GOT3 (cell line): ENCODE measurements around the gene SCUBE1.

Experiments used
- DNase-seq: peaks from one replicate; lab custom pipeline; 2025; ENCODE audit warnings: mixed read lengths; lab: John Stamatoyannopoulos, UW

The SCUBE1 gene

DNA sequence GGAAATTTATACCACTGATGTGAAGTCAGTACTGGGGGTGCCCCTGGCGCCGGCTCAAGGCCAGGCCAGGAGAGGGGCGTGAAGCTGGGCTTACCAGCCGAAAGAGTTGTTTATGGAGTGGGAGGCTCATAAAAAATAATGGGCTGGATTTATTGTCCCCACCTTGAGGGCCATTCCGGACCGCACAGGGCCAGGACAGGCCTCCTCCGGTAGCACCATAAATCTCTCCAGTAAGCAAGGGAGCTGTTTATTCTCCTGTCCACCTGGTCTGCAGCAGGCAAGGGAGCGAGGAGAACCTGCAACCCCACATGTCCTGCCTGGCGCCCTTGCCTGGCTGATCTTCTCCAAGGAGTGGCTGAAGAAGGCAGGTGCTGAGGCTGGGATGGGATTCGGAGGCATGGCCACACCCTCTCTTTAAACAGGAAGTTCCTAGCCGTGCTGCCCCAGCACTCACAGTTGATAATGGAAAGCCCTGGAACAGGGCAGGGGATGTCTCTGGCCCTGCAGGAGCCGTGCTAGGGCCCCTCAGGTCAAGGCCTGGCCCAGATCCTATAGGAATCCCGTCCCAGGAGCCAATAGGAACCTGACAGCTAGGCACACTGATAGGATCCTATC, 65.1 kb downstream of the SCUBE1 start:
- DNase-seq = no peak

DNA sequence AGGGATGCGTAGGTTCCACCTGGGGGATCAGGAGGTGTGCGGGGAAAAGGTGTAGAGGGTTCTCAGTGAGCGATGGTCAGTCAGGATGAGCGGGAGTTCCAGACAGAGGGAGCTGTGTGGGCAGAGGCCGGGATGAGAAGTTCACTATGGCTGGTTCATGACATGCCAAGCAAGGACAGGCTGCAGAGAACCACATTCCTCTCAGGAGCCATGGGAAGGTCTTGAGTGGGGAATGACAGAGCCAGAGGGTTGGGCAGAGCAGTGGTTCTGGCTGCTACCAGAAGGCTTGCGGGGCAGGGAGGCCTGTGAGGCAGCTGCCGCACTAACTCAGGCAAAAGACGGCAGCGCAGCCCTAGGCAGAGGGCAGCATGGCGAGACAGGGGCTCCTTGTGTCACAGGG, 66.1 kb downstream of the SCUBE1 start:
- no peak for DNase-seq

DNA sequence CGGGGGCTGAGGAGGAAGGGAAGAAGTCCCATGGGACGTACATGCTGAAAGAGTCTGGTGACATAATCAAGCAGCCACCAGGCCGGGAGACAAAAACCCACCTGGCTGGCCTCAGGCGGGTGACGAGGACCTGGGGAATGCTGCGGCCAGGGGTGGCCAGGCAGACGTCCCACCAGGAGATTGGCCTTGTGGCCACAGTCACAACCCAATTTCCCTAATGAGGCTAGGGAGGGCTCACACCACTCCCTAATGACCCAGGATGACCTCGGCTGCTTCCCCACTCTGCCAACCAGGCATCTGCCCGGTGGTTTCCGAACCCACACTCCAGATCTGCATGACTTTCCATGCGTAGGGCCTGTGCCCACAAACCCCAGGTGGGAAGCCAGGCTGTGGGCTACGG, 66.9 kb downstream of the SCUBE1 start:
- no peak for DNase-seq

DNA sequence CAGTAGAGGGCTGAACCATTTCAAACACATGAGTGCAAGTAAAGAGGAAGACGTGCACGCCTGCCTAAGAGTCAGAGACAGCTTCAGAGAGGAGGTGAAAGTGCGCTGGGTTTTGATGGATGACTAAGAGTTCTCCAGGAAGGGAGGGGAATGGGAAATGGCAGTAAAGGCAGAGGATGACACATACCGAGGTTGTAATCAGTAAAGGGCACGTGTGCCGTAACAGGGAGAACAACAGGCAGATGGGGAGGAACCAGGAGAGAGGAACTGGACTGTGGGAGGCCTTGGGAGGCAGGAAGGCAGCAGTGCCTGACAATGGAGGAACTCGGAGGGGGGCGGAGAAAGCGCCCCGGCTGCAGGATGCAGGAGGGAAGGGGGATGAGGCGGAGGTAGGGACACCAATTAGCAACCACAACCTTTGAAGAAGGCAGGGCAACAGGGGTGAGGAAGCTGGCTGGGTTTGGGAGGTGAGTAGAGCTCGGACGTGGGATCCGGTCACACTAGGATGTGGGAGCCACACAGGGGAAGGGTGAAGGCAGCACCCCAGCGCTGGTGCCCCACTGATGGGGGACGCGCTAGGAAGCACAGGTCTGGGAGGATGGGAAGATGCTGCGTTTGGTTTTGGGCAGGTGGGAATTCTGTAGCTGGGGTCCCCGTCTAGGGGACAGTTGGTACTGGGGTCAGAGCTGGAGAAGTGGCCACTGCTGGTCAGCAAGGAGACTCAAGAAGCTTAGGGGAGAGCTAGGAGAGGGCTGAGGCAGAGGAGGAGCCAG, 67.4 kb downstream of the SCUBE1 start:
- DNase-seq = no peak

DNA sequence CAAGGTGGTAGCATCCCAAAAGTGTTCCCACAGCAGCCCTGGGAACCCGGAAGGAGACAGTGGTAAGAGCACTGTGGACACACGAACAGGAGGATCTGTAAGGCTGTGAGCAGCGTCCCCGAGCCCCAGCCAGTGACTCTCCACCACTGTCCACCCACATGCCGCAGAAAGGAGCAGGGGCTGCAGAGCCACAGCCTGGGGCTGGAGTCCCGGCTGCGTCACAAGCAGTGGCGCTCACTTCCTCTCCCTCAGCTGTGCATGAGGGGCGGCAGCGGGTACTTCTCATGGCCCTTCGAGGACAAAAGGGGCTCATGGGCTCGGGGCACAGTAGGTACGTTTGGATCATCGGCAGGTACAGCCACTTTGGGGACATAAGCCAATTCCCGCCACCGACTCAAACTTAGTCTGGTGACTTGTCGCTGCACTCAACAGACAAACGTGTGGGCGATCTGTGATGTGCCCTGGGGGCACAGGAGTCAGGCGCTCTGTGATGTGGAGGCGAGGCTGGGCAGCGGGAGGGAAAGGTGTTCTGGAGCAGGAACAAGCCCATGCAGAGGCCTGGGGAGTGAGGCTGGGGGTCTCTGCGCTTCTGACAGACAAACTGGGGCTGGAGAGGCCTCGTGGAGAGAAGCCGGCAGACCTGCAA, 68.5 kb downstream of the SCUBE1 start:
- DNase-seq = no peak

DNA sequence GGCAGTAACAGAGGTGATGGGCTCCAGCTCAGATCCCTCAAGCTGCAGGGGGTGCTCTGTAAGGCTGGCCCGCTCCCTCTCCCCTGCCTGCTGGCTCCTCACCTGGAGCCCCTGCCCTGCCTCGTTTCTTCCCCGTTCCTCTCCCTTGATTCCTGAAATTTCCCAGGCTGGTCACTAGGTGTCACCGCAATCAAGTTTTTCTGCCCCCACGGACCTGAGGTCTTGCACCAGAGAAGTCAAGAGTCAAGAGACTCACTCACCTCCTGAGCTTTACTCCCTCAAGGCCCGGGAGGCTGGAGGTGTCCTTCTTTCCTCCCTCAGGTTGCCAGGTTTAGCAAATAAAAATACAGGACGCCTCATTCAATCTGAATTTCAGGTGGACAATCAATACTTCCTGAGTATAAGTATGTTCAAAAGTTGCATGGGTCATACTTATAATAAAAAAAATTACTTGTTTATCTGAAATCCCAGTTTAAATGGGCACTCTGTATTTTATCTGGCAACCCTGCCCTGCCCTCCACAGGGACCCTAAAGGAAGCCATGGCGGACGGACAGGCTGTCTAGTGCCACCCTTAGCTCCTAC, 69.2 kb downstream of the SCUBE1 start:
- DNase-seq = no peak

DNA sequence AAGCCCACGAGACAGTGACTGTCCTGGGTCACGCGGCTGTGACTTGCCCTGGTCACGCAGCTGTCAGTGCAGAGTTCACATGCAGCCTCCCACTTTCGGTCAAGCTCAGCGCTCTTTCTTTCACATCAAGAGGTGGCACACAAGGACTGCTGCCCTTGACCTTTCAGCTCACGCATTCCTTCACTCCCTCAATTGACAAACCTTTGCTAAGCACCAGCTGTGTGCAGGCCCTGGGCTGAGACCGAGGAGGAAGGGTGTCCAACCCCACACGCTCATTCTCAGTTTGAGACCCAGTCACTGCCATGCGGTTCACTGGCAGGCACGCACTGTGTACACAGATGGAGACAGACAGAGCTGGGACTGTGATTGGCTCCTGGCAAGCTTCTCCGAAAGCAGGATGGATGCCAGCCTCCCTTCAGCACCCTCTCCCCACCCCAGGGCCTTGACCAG, 70.3 kb downstream of the SCUBE1 start:
- DNase-seq = no peak

DNA sequence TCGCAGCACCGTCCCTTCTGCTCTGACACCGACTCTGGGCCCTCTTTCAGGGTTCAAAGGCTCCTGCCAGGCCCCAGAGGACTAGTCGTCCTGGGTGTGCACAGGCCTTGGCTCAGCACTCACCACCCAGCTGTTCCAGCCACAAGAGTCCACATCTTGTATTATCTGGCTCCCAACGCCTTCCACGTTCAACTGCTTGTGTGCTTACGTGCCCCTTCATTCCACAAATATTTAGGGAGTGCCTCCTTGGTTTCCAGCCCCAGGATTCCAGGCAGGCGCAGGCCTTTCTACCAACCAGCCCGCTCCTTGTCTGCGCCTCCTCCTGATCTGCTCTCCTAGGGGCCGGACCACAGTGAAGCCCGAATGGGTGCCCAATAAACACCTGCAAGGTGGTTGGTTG, 70.9 kb downstream of the SCUBE1 start:
- no peak for DNase-seq

GRCh38 chr22:43270949-43271348, 72.2 kb downstream of the SCUBE1 start:
- no peak for DNase-seq

- no peak for DNase-seq
These were observed 72.8 kb downstream of the SCUBE1 start for GRCh38 chr22:43270314-43270908.

DNA sequence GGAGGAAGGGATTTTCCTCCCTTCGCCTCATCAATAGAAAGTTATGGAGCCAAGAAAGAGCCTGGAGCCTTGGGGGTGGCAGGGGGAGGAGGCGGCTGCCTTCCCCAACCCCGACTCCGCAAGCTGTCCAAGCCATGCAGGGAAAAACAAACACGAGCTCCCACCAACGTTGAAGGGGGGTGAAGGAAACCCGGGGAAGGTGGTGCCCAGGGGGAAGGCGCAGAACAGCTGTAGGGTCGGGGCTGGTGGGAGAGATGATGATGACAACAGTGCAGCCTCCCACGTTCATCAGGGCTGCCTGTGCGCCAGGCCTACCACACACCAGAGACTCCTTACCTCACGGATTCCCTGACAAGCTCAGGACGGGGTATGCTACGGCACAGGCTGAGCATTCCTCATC, 73.5 kb downstream of the SCUBE1 start:
- no peak for DNase-seq

DNA sequence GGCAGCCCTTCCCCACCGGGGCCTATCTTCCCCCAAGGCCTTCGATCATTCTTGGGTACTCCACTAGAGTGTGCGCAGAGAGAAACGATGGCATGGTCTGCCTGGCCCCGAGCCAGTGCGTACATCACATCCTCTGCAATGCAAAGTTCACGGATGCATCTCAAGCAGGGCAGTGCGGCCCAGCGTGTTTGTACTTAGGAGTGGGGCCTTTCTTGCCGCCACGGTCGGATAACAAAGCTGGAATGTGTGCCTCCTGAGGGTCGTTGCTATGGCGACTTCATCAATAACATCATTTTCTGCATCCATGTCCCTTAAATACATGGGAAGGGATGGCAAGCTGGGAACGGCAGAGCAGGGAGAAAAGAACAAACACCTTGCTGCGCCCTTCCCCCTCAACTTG, 73.9 kb downstream of the SCUBE1 start:
- DNase-seq = no peak

- DNase-seq = no peak
These were observed 75.1 kb downstream of the SCUBE1 start for GRCh38 chr22:43267981-43268660.

- no peak for DNase-seq
These were observed 75.7 kb downstream of the SCUBE1 start for GRCh38 chr22:43267332-43267980.

GRCh38 chr22:43266076-43266475, 77.1 kb downstream of the SCUBE1 start:
- no peak for DNase-seq

DNA sequence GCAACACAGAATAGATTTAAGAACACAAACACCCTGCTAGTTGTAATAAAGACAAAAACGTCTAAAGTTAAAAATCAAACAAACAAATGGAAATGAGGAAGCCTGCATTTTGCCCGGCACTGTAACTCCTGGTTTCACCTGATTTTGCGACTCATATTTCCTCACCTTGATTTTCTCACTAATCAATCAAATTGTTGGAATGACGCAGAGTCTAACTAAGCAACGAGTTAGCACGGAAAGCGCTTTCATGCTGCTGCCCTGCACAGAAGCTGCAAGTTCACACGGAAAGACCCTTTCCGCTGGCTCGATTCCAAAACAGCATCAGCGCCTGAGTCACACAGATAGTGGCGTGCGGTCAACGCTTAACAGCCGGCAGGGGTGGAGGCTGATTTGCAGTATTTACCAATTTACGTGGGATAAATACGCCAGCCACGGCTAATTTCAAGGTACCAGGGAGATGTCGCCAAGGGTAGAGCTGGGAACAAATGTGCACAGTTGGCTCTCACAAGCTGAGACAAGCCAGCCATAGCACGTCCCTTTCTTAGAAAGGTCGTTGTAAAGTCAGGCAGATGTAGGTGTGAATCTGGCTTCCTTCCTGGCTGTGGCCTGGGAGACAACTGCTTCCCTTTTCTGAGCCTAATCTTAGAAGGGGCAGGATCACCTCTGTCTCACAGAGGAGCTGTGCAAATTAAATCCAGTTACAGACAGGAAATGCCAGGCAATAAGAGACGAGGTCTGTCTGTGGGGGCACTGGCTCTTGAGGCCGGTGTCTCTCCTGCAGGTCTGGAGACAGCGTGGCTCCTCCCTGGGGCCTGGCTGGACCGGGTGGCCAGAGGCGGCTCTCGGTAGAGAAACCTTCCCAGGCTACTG, 79.3 kb downstream of the SCUBE1 start:
- peak; percentile 11 for DNase-seq

DNA sequence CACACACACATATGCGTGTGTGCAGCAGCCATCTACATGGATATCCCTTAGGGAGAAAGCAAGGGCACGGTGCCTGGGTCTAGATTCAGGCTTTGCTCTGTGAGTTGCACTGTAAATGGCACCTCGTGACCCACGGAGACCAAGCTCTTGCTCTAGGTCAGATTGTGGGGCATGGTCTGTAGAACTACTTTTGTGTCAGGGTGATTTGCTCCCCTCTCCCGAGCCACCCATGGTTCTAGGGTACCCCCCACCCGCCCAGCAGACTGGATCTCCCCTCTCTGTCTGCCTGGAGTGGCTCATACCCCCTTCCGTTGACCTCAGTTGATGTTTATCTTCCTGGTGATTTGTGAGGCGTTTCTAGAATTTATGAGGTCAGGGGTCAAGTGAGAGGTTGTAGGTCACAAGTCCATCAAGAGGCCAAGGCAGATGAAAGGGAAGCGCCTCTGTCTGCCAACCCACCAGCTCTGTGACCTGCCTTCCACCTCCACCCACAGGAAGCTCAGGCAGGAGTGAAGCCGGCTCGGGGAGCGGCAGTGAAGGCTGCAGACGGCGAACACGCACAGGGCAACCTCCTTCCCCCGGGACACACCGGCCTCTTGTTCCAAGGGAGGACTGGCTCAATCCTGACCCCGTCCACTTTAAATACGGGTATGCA, 80.1 kb downstream of the SCUBE1 start:
- no peak for DNase-seq

DNA sequence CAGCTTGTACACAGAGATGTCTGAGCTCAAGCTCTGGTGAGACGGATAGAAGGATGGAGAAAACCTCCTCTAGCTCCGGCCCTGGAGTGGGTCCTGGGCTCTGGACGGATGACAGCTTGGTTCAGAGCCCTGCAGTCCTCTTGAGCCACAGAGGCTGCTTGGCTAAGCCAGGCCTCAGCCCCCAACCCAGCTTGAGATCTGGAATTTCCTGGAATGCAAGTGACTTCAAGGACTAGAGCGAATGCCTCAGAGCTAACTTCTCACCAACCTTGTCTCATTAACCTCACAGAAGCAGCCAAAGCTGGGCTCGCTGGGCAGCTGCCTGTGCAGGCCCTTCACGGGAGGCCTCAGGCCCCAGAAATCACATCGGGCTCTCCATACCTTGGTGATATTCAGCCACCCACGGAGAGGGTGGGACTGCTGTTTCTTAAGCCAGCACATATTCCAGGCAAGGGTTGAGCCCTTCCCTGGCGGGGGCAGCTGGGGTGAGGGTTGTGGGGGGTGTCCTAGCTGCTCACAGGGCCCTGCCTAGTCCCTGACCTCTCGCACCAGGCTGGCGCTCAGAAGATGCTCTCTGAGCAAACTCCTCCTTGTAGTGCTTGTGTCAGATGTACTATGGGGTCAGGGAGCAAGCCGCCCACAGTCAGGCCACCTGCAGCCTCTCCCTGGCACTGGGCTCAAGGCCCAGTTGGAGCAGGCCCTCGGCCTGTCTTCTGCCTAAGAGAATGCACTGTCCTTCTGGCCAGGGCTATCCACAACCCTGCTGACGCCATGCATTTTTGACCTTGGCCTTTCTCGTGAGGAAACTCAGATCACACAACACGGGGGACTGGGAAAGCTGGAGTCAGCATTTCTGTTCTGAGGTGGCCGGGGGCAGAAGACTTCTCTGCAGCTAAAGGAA, 82.6 kb downstream of the SCUBE1 start:
- DNase-seq = no peak

- no peak for DNase-seq
These were observed 85.2 kb downstream of the SCUBE1 start for GRCh38 chr22:43257961-43258360.
